ENCODE results near the gene HASPIN.

GRCh38 chr17:3766779-3767178 lies 43.1 kb downstream of the HASPIN start:
- no peak for TF ChIP-seq EP300 (IDR thresholded peaks at IDR 0.05)
- no peak for TF ChIP-seq CTCF (IDR thresholded peaks at IDR 0.05)
